GM19467 (cell line): ENCODE data around the gene DENND5B.
"Not testable (repeated sequence)": the region's sequence is repeated elsewhere in the genome, so short reads cannot be mapped to it uniquely, and the experiment has no call there.

Experiments
- ATAC-seq: cut with Tn5 transposase; IDR thresholded peaks from one replicate; pipeline ENCODE4 v1.9.1; 2021; ENCODE audit warnings: mild to moderate bottlenecking, moderate library complexity; ENCODE audit not compliant: unreplicated experiment

DENND5B gene

GRCh38 chr12:31560516-31560915 lies 30.4 kb downstream of the DENND5B start:
- ATAC-seq, result no peak

DNA sequence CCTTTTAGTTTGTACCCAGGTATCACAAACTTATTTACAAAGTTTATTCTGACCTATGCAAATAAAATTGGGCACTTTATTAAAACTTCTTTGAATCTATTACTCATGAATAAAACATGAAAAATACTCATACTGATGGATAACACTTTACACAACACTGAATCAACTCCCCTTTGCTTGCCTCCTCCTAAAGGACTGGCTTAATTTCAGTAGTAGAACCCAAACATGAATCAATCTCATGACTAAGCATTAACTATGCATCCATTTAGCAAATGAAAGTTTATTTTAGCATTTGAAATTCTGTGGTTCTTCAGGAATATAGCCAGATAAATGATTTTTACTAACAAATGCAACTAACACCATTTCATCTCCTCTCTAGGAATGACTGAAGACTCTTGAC lies 32.4 kb downstream of the DENND5B start:
- ATAC-seq, result no peak

DNA sequence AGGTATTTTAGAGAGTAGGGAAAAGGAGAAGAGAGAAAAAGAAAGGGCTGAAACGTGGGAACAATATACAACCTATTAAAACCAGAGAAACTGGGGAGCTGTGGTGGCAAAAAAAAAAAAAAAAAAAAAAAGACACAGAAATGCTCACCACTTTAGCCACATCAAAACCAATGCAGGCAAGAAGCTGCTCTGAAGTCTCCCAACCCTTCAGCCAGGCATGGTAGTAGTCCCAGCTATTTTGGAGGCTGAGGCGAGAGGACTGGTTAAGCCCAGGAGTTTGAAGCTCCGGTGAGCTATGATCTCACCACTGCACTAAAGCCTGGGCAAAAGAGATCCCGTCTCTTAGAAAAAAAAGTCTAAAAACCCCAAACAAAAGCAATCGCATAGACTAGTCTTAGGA lies 33.2 kb downstream of the DENND5B start:
- no peak for ATAC-seq

DNA sequence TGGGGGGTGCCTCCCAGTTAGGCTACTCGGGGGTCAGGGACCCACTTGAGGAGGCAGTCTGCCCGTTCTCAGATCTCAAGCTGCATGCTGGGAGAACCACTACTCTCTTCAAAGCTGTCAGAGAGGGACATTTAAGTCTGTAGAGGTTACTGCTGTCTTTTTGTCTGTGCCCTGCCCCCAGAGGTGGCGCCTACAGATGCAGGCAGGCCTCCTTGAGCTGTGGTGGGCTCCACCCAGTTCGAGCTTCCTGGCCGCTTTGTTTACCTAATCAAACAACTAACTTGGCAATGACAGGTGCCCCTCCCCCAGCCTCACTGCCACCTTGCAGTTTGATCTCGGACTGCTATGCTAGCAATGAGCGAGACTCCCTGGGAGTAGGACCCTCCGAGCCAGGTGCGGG lies 35.5 kb downstream of the DENND5B start:
- ATAC-seq, result not testable (repeated sequence)

DNA sequence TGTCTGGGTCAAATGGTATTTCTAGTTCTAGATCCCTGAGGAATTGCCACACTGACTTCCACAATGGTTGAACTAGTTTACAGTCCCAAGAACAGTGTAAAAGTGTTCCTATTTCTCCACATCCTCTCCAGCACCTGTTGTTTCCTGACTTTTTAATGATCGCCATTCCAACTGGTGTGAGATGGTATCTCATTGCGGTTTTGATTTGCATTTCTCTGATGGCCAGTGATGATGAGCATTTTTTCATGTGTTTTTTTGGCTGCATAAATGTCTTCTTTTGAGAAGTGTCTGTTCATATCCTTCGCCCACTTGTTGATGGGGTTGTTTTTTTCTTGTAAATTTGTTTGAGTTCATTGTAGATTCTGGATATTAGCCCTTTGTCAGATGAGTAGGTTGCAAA lies 40.3 kb downstream of the DENND5B start:
- ATAC-seq, result not testable (repeated sequence)

- ATAC-seq, result no peak
These were observed 54.3 kb downstream of the DENND5B start for GRCh38 chr12:31536672-31537071.

GRCh38 chr12:31533470-31533869 lies 57.5 kb downstream of the DENND5B start:
- no peak for ATAC-seq

DNA sequence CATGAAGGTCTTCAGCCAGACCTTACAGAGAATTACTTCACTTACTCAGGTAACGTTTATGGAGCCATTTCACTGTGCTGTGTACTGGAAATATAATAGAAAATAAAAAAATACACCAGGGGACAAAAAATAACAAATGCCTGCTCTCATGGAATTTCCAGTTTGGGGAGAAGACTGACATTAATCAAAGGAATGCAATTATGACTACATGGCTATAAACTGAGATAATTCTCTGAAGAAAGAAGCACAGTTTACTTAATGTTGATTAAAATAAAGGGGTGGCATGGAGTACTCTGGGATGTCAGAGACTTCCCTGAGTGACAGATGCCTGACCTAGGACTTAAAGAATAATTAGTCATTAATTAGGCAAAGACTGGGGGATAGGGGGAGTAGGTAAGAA lies 59.0 kb downstream of the DENND5B start:
- ATAC-seq, result no peak

- no peak for ATAC-seq
These were observed 62.8 kb downstream of the DENND5B start for GRCh38 chr12:31528095-31528494.

DNA sequence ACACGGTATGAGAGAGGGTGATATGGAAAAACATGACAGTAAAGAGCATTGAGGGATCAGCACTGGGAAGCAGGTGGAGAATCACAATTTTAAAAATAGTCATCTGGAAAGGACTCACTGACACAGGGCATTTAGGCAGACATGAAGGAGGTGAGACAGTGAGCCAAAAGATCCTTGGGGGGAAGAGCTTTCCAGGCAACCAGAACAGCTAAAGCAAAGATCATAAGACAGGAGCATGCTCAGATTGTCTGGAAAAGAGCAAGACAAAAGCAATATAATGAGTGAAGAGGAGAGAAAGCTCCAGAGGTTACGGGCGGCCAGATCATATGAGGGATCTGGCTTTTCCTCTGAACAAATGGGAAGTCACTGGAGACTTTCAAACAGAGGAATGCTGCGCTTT lies 63.9 kb downstream of the DENND5B start:
- ATAC-seq, result no peak

DNA sequence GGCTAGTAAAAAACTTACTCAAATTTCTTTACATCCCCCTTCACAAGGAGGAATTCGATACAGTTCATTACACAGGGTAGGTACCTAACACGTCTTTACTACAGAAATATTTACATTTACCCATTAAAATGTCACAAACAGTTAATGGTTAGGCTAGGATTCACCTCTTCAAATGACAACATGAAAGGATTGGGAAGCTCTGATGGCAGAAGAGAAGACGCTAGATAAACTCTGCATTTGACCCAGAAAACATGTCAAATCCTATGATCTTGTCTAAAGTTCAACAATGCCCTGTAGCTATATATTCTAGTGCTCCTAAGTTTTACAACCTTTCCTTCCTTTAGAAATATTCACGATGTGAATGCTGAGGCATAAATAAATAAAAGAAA lies 64.8 kb downstream of the DENND5B start:
- no peak for ATAC-seq

GRCh38 chr12:31525496-31526157 lies 65.3 kb downstream of the DENND5B start:
- no peak for ATAC-seq

GRCh38 chr12:31524791-31525495 lies 66.0 kb downstream of the DENND5B start:
- peak; percentile 72 for ATAC-seq

DNA sequence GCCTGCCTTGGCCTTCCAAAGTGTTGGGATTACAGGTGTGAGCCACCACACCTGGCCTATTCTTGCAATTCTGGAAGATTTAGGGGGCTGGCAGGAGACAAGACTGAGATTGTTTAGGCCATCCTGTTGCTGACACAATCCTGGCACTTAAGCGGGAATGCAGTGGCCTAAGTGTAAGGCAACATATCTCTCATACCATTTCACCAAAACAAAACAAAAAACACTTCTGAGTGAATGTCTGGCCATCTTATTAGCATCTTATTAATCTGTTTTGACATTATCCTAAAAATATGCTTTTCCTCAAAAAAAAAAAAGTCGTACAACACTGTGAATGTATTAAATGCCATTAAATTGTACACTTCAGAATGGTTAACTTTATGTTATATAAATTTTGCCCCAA lies 67.6 kb downstream of the DENND5B start:
- no peak for ATAC-seq

DNA sequence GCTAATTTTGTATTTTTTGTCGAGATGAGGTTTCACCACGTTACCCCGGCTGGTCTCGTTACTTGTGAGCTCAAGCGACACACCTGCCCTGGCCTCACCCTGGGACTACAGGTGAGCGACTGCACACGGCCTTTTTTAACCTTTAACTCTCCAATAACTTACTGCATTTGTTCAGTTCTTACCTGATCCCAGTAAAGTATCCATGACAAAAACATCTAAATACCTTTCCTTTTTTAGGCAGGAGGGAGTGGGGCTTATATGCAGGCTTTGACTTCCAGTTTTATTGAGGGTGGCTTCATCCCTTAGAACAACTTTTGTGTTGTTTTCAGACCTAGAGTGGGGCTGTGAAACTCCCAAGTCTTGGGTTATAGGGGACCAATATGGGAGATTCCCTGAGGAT lies 68.3 kb downstream of the DENND5B start:
- ATAC-seq, result no peak

GRCh38 chr12:31521964-31522363 lies 69.0 kb downstream of the DENND5B start:
- ATAC-seq, result no peak

- no peak for ATAC-seq
These were observed 71.4 kb downstream of the DENND5B start for GRCh38 chr12:31519511-31519910.

DNA sequence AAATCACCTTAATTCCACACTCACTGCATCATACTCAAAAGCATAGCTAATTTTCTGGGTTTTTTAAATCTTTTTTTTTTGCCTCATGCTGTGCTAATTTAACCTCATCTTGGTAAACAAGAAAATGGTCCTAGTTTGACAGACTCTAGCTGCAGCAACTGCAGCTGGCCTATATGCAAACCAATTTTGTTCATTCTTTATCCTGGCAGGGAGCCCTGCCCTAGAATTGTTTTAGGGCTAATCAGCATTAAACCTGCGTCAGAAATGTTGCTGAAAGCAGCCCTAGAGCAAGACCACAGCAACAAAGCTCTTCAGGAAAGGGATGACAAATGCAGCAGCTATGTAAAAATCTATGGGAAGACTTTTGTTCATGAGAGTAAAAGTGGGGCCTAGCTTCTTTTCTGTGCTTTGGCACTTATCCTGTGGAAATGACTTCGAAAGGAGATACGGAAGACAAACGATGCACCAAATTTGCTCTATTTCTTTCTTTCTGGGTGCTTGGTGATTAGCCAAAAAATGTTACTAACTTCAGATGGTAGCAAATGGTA lies 72.2 kb downstream of the DENND5B start:
- ATAC-seq, result no peak

DNA sequence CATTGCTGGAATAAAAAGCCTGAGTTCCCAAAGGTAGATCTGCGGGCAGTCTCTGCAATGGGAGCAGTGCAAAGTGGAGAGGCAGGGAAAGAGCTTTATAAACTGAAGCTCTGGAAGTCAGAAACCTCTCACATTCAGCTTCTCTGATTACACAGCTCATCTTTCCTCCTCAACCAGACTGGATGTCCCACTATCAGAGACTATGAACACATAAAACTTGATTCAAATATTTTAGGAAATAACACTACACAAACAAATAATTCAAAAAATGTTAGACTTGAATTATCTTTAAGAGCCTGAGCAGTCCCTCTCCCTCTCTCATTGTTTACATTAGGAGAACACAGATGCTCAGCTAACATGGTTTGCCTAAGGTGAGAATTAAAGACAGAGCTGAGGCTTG lies 72.9 kb downstream of the DENND5B start:
- no peak for ATAC-seq

- no peak for ATAC-seq
These were observed 74.2 kb downstream of the DENND5B start for GRCh38 chr12:31516702-31517101.

DNA sequence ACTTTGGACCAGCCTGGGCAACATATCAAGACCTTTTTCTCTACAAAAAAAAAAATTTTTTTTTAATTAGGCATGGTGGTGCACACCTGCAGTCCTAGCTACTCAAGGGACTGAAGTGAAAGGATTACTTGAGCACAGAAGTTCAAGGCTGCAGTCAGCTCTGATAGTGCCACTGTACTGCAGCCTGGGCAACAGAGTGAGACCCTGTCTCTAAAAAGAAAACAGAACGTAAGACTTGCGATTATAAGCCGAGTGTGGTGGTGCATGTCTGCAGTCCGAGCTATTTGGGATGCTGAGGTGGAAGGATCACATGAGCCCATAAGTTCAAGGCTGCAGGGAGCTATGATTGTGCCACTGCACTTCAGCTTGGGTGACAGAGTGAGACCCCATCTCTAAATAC lies 76.0 kb downstream of the DENND5B start:
- ATAC-seq, result no peak

- ATAC-seq, result no peak
These were observed 80.9 kb downstream of the DENND5B start for GRCh38 chr12:31510034-31510433.
